GM23338 (cell line): ENCODE measurements around the gene PPP6R2. TPM values are rescaled to one million over a fixed set of nuclear protein-coding genes. Genes with fewer than 3 reads are reported as not detected.

Experiments
- ATAC-seq: fragments of 200-7000 bp; cut with Tn5 transposase; 3 replicates; pipeline ENCODE4 v1.9.1; 2020
- DNase-seq: peaks from one replicate; pipeline ENCODE4 v3.0.0-alpha.2; 2015; ENCODE audit warnings: low spot score
- H2AFZ ChIP-seq: fragments of 200-600 bp; sonication (generic); 2 replicates; pipeline ENCODE4 v1.8.0; 2016; ENCODE audit warnings: antibody characterized with exemption, mild to moderate bottlenecking, moderate library complexity
- H3F3A ChIP-seq: fragments of 200-600 bp; sonication (generic); replicated peaks from 2 replicates; pipeline ENCODE4 v1.8.0; 2017; ENCODE audit warnings: antibody characterized with exemption, mixed run types, low read depth
- H3K27ac ChIP-seq: fragments of 200-600 bp; sonication (generic); 2 replicates; pipeline ENCODE4 v1.6.1; 2016; ENCODE audit warnings: low read depth
- H3K27me3 ChIP-seq: fragments of 200-600 bp; sonication (generic); 2 replicates; pipeline ENCODE4 v1.8.0; 2016; ENCODE audit warnings: mild to moderate bottlenecking, mixed run types, moderate library complexity; ENCODE audit not compliant: insufficient read depth
- H3K36me3 ChIP-seq: fragments of 200-600 bp; sonication (generic); 2 replicates; pipeline ENCODE4 v1.8.0; 2016; ENCODE audit warnings: mild to moderate bottlenecking; ENCODE audit not compliant: insufficient read depth
- H3K4me1 ChIP-seq: fragments of 200-600 bp; sonication (generic); 2 replicates; pipeline ENCODE4 v1.8.0; 2016; ENCODE audit warnings: mild to moderate bottlenecking, moderate library complexity; ENCODE audit not compliant: insufficient read depth
- H3K4me2 ChIP-seq: fragments of 200-600 bp; sonication (generic); 2 replicates; pipeline ENCODE4 v1.7.1; 2017; ENCODE audit warnings: mixed run types
- H3K4me3 ChIP-seq: fragments of 200-600 bp; sonication (generic); 2 replicates; pipeline ENCODE4 v1.6.1; 2016; ENCODE audit warnings: mixed run types
- H3K79me2 ChIP-seq: fragments of 200-600 bp; sonication (generic); replicated peaks from 2 replicates; pipeline ENCODE4 v1.8.0; 2017; ENCODE audit warnings: mild to moderate bottlenecking; ENCODE audit not compliant: insufficient read depth
- H3K9me2 ChIP-seq: fragments of 200-600 bp; sonication (generic); 2 replicates; pipeline ENCODE4 v1.8.0; 2017; ENCODE audit not compliant: insufficient read depth
- H4K20me1 ChIP-seq: fragments of 200-600 bp; sonication (generic); replicated peaks from 2 replicates; pipeline ENCODE4 v1.8.0; 2017; ENCODE audit warnings: mild to moderate bottlenecking; ENCODE audit not compliant: insufficient read depth
- H3K27ac Mint-ChIP-seq: 2 replicates; pipeline ENCODE4 v1.8.0; 2020; ENCODE audit warnings: inconsistent platforms, mild to moderate bottlenecking, moderate library complexity, mixed read lengths
- H3K27me3 Mint-ChIP-seq: 3 replicates; pipeline ENCODE4 v1.8.0; 2022; ENCODE audit warnings: low read depth, mild to moderate bottlenecking, moderate library complexity, mixed read lengths, inconsistent platforms; ENCODE audit not compliant: insufficient read depth, poor library complexity
- H3K36me3 Mint-ChIP-seq: 3 replicates; pipeline ENCODE4 v1.8.0; 2021; ENCODE audit warnings: low read depth, mild to moderate bottlenecking, inconsistent platforms, moderate library complexity, mixed read lengths
- H3K4me1 Mint-ChIP-seq: 3 replicates; pipeline ENCODE4 v1.8.0; 2020; ENCODE audit warnings: mild to moderate bottlenecking, inconsistent platforms, mixed read lengths
- H3K4me3 Mint-ChIP-seq: 3 replicates; pipeline ENCODE4 v1.8.0; 2021; ENCODE audit warnings: moderate library complexity, mild to moderate bottlenecking, inconsistent platforms, mixed read lengths
- H3K9me3 Mint-ChIP-seq: 3 replicates; pipeline ENCODE4 v1.8.0; 2020; ENCODE audit warnings: moderate library complexity, mild to moderate bottlenecking, inconsistent platforms, mixed read lengths
- POLR2AphosphoS5 ChIP-seq: IDR thresholded peaks from 2 replicates; pipeline ENCODE4 v1.6.1; 2016; ENCODE audit warnings: antibody characterized with exemption, low read depth
- ZNF462 ChIP-seq: fragments of 250-450 bp; sonication (Bioruptor Pico); IDR thresholded peaks from 2 replicates; pipeline ENCODE4 v1.5.0; 2020; ENCODE audit warnings: mild to moderate bottlenecking, moderate library complexity
- polyA plus RNA-seq: library from polyadenylated mRNA; unstranded; fragments of >200 nt; fragmentation: Nextera tagmentation; extraction: Ambion mirVana; gene quantifications from 2 replicates; pipeline ENCODE4 v1.2.1, GENCODE V29; 2016
- total RNA-seq: library from RNA; depleted of rRNA; stranded (reverse); fragments of >200 nt; shearing (Covaris generic); gene quantifications from 2 replicates; pipeline ENCODE4 v1.2.3, GENCODE V29; 2014
- TF ChIP-seq, protein P1 (sequence below), 2 experiments: fragments of 200-600 bp in 1 of 2; sonication (generic) in 1 of 2; conservative IDR thresholded peaks; 2 replicates each; pipeline versions ENCODE4 v1.5.1 to v1.6.1; 2016 to 2017; ENCODE audit warnings: antibody characterized with exemption in 2 of 2, low read depth in 2 of 2, mild to moderate bottlenecking in 2 of 2, moderate library complexity in 1 of 2

Gene PPP6R2
- total and polyA plus RNA-seq, 2 experiments from 2014 or later, result 11.9 to 45.8 TPM

GRCh38 chr22:50473088-50473487, 130.0 kb downstream of the PPP6R2 start:
- Mint-ChIP-seq H3K4me3 (peak overlapping the region; percentile 80), H3K36me3 (no peaks in the 10 kb centered on the region), H3K27me3 (peaks cover 30% of the 10 kb centered on the region), H3K27ac (no peak overlapping the region), H3K9me3 (no peaks in the 10 kb centered on the region), H3K4me1 (peaks cover 43% of the 10 kb centered on the region)
- no peak overlapping the region for H2AFZ ChIP-seq
- peaks cover 40% of the 10 kb centered on the region for H4K20me1 ChIP-seq
- ATAC-seq (peak; percentile 24), DNase-seq (peak; percentile 57)
- TF ChIP-seq, protein P1, sequence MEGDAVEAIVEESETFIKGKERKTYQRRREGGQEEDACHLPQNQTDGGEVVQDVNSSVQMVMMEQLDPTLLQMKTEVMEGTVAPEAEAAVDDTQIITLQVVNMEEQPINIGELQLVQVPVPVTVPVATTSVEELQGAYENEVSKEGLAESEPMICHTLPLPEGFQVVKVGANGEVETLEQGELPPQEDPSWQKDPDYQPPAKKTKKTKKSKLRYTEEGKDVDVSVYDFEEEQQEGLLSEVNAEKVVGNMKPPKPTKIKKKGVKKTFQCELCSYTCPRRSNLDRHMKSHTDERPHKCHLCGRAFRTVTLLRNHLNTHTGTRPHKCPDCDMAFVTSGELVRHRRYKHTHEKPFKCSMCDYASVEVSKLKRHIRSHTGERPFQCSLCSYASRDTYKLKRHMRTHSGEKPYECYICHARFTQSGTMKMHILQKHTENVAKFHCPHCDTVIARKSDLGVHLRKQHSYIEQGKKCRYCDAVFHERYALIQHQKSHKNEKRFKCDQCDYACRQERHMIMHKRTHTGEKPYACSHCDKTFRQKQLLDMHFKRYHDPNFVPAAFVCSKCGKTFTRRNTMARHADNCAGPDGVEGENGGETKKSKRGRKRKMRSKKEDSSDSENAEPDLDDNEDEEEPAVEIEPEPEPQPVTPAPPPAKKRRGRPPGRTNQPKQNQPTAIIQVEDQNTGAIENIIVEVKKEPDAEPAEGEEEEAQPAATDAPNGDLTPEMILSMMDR (conservative IDR thresholded peaks at IDR 0.05; ENCODE audit: low read depth in 2 of 2), result peak; percentile 41 to 63
- TF ChIP-seq ZNF462 (CRISPR knock-in tag) (no peak), POLR2AphosphoS5 (no peak)
- H3K4me2 ChIP-seq, result peak overlapping the region; percentile 90
- H3K4me3 ChIP-seq, result no peak overlapping the region
- no peaks in the 10 kb centered on the region for H3K27me3 ChIP-seq
- no peaks in the 10 kb centered on the region for H3K36me3 ChIP-seq
- H3K27ac ChIP-seq, result no peak overlapping the region
- H3K79me2 ChIP-seq, result peaks cover 61% of the 10 kb centered on the region
- no peaks in the 10 kb centered on the region for H3K9me2 ChIP-seq
- peaks cover 19% of the 10 kb centered on the region for H3K4me1 ChIP-seq
- H3F3A ChIP-seq, result no peaks in the 10 kb centered on the region
